Endothelial cell (in vitro differentiated cells): Measurements from ENCODE around the gene TANGO6. TPM values are rescaled to one million over a fixed set of nuclear protein-coding genes. Genes with fewer than 3 reads are reported as not detected.

Experiments
- DNase-seq: peaks from one replicate; pipeline ENCODE4 v3.0.0; 2021; ENCODE audit warnings: low spot score
- H3K27ac Mint-ChIP-seq: one replicate; pipeline ENCODE4 v1.8.0; 2021; ENCODE audit warnings: mixed read lengths, inconsistent platforms; ENCODE audit not compliant: unreplicated experiment
- H3K27me3 Mint-ChIP-seq: one replicate; pipeline ENCODE4 v1.8.0; 2021; ENCODE audit warnings: mild to moderate bottlenecking, moderate library complexity, mixed read lengths, inconsistent platforms; ENCODE audit not compliant: unreplicated experiment
- H3K36me3 Mint-ChIP-seq: one replicate; pipeline ENCODE4 v1.8.0; 2021; ENCODE audit warnings: mild to moderate bottlenecking, low read depth, mixed read lengths, inconsistent platforms; ENCODE audit not compliant: unreplicated experiment
- H3K4me1 Mint-ChIP-seq: one replicate; pipeline ENCODE4 v1.8.0; 2021; ENCODE audit warnings: mild to moderate bottlenecking, mixed read lengths, inconsistent platforms; ENCODE audit not compliant: unreplicated experiment
- H3K4me3 Mint-ChIP-seq: one replicate; pipeline ENCODE4 v1.8.0; 2021; ENCODE audit warnings: mild to moderate bottlenecking, mixed read lengths, inconsistent platforms; ENCODE audit not compliant: unreplicated experiment
- H3K9me3 Mint-ChIP-seq: one replicate; pipeline ENCODE4 v1.8.0; 2021; ENCODE audit warnings: mixed read lengths, inconsistent platforms; ENCODE audit not compliant: unreplicated experiment
- total RNA-seq: library from RNA; stranded (reverse); fragmentation: NEBNext Ultra II Directional; extraction: Animal tissue kit (Norgen Biotek cat#: 25700); gene quantifications from one replicate; pipeline ENCODE4 v1.2.1, GENCODE V29; 2021; ENCODE audit not compliant: unreplicated experiment
- TF ChIP-seq, protein P1 (sequence below): fragments of 200-600 bp; sonication (generic); IDR thresholded peaks from one replicate; pipeline ENCODE4 v1.5.0; 2021; ENCODE audit warnings: antibody characterized with exemption; ENCODE audit not compliant: unreplicated experiment

Gene TANGO6
- total RNA-seq, 1 donor from 2014 or later = 10.4 TPM

DNA sequence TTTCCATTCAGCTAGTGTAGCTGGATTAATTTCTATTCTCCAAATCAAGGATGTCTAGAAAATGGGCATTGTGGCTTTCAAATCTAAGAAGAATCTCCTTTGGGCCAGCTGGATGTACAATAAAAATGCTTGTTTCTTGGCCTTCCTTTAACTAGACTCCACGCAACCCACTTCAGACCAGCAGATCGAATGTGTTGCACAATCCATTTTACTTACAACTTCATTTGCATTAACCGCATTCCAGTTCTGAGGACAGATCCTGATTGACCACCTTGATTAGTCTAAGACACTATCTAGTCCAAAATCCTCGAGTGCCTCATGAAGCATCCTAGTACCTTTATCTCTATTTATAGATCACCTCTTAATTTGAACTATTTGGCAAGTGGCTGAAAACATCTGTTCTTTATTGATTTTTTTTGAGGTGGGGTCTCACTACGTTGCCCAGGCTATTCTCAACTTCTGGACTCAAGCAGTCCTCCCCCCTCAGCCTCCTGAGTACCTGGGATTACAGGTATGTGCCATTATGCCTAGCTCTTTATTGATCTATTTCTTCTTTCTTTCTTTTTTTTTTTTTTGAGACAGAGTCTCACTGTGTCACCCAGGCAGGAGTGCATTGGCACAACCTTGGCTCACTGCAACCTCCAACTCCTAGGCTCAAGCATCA lies 241.8 kb downstream of the TANGO6 start:
- H3K36me3 Mint-ChIP-seq = no peaks in the 10 kb centered on the region
- peaks cover 21% of the 10 kb centered on the region for H3K4me1 Mint-ChIP-seq
- peaks cover 8% of the 10 kb centered on the region for H3K27me3 Mint-ChIP-seq
- no peaks in the 10 kb centered on the region for H3K9me3 Mint-ChIP-seq
- no peak overlapping the region for H3K4me3 Mint-ChIP-seq
- TF ChIP-seq, protein P1, sequence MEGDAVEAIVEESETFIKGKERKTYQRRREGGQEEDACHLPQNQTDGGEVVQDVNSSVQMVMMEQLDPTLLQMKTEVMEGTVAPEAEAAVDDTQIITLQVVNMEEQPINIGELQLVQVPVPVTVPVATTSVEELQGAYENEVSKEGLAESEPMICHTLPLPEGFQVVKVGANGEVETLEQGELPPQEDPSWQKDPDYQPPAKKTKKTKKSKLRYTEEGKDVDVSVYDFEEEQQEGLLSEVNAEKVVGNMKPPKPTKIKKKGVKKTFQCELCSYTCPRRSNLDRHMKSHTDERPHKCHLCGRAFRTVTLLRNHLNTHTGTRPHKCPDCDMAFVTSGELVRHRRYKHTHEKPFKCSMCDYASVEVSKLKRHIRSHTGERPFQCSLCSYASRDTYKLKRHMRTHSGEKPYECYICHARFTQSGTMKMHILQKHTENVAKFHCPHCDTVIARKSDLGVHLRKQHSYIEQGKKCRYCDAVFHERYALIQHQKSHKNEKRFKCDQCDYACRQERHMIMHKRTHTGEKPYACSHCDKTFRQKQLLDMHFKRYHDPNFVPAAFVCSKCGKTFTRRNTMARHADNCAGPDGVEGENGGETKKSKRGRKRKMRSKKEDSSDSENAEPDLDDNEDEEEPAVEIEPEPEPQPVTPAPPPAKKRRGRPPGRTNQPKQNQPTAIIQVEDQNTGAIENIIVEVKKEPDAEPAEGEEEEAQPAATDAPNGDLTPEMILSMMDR = no peak
- DNase-seq = no peak
- H3K27ac Mint-ChIP-seq = no peak overlapping the region

DNA sequence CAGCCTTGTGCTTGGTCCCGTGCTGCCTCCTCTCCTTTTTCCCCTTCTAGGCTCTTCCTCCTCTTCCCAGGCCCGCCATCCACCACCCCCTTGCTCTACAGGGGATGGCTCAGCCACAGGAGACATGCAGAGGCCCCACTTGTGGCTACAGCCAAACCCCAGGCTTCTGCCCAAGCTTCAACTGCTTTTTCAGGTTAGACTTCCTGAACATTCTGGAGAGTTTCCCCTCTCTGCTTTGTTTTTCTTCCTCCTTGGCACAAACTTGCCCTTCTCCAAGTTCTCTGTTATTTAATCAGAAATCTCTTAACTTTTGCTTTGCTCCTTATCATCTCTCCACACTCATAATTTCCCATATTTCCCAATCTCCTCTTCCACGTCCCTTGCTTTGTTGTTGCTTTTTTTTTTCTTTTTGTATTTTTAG lies 243.8 kb downstream of the TANGO6 start:
- TF ChIP-seq, protein P1 = no peak
- Mint-ChIP-seq H3K27ac (no peak overlapping the region), H3K4me3 (no peak overlapping the region), H3K27me3 (peaks cover 8% of the 10 kb centered on the region), H3K36me3 (no peaks in the 10 kb centered on the region), H3K4me1 (peaks cover 21% of the 10 kb centered on the region), H3K9me3 (no peaks in the 10 kb centered on the region)
- no peak for DNase-seq

GRCh38 chr16:69088684-69089083 lies 245.4 kb downstream of the TANGO6 start:
- H3K9me3 Mint-ChIP-seq = no peaks in the 10 kb centered on the region
- H3K27me3 Mint-ChIP-seq = peaks cover 8% of the 10 kb centered on the region
- H3K36me3 Mint-ChIP-seq = no peaks in the 10 kb centered on the region
- TF ChIP-seq, protein P1 = no peak
- H3K4me1 Mint-ChIP-seq = peaks cover 20% of the 10 kb centered on the region
- DNase-seq = no peak
- H3K4me3 Mint-ChIP-seq = no peak overlapping the region
- no peak overlapping the region for H3K27ac Mint-ChIP-seq

DNA sequence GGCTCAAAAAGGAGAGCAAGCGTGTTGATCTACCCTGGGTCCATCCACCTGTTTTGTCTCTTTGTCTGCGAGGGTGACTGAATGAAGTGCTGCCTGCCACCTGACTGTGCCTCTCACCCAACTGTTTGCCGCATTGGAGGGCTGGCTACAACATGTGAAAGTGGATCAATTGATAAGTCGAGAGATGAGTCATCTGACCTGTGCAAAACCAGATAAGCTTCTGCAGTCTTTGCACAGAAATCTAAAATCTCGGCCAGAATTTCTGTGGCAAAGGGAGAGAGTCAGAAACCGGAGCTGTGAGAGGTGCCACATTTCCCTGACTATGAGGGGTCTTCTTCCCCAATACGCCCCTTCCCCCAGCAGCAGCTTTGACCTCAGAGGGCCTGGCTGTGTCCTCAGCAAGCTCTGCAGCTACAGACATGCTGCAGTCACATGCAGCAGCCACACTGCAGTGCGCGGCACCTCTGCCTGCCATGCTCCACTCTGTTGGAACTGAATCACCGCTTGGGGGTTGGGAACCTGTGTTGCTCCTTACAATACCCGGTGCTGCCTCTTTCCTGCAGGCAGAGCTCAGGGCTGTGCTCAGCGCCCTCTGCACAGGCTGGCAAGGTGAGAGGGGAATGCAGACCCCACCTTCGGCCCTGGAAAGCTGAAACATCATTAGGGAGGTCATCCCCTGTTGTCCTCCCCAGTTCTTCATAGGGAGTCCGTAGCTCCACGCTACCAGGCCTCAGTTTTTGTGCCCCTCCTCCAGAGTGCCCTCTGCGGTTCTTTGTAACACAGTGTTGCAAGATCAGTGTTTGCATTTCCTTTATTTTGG lies 246.0 kb downstream of the TANGO6 start:
- H3K27me3 Mint-ChIP-seq = peaks cover 6% of the 10 kb centered on the region

More for the DNA sequence above, 246.0 kb downstream of the TANGO6 start:
- no peak overlapping the region for H3K27ac Mint-ChIP-seq
- H3K9me3 Mint-ChIP-seq = no peaks in the 10 kb centered on the region
- no peaks in the 10 kb centered on the region for H3K36me3 Mint-ChIP-seq
- H3K4me1 Mint-ChIP-seq = peaks cover 20% of the 10 kb centered on the region
- H3K4me3 Mint-ChIP-seq = no peak overlapping the region
- DNase-seq = no peak
- TF ChIP-seq, protein P1 = no peak
